ENCODE measurements around the gene IRF8.

Gene IRF8

DNA sequence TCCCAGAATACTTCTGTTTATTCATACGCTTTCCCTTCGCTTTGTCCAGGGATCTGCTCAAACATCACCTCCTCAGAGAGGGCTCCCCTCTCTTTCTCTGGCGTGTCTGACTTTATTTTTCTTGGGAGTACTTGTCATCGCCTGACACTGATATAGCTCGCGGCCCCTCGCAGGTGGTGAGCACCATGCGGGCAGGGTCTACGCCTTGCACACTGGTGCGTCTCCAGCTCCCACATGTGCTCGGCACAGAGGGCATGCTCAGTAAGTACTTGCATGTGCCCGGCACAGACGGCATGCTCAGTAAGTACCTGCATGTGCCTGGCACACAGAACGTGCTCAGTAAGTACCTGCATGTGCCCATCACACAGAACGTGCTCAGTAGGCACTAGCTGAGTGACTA lies 57.5 kb downstream of the IRF8 start:
- TF ChIP-seq, protein P1, sequence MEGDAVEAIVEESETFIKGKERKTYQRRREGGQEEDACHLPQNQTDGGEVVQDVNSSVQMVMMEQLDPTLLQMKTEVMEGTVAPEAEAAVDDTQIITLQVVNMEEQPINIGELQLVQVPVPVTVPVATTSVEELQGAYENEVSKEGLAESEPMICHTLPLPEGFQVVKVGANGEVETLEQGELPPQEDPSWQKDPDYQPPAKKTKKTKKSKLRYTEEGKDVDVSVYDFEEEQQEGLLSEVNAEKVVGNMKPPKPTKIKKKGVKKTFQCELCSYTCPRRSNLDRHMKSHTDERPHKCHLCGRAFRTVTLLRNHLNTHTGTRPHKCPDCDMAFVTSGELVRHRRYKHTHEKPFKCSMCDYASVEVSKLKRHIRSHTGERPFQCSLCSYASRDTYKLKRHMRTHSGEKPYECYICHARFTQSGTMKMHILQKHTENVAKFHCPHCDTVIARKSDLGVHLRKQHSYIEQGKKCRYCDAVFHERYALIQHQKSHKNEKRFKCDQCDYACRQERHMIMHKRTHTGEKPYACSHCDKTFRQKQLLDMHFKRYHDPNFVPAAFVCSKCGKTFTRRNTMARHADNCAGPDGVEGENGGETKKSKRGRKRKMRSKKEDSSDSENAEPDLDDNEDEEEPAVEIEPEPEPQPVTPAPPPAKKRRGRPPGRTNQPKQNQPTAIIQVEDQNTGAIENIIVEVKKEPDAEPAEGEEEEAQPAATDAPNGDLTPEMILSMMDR (IDR thresholded peaks at IDR 0.05; ENCODE audit: low read depth, low read length): no peak
- no peak overlapping the region for H3K4me3 ChIP-seq (ENCODE audit: low read depth, low read length)

- H3K4me3 ChIP-seq (ENCODE audit: low read depth, low read length): no peak overlapping the region
- TF ChIP-seq, protein P1 (IDR thresholded peaks at IDR 0.05; ENCODE audit: low read depth, low read length): no peak
Measured at GRCh38 chr16:85958731-85959130, 59.8 kb downstream of the IRF8 start.

GRCh38 chr16:85959686-85960085 lies 60.7 kb downstream of the IRF8 start:
- H3K4me3 ChIP-seq (ENCODE audit: low read depth, low read length): no peak overlapping the region
- TF ChIP-seq, protein P1 (IDR thresholded peaks at IDR 0.05; ENCODE audit: low read depth, low read length): no peak

DNA sequence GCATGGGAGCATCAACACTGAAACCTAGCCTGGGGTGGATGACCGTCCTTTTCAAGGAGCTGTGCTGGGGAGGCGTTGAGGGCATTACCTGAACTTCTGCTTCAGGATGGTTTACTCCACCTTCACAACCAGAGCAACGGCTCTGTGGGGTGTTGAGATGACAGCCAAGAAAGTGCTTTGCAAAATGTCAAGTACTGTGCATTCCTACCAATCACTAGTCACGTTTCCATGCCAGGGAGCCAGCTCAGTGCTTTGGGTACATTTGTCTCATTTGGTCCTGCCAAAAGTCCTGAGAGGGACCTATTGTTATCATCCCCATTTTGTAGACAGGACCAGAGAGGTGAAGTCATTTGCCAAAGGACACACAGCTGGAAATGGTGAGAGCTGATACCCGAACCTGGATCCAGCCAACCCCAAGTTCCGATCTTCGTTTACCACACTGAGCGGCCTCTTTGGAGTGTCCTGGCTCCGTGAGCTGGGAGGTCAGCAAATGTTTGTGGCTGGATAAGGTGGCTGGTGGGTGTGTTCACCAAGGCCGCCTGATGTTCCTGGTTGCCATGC lies 61.6 kb downstream of the IRF8 start:
- TF ChIP-seq, protein P1 (IDR thresholded peaks at IDR 0.05; ENCODE audit: low read depth, low read length): no peak
- no peak overlapping the region for H3K4me3 ChIP-seq (ENCODE audit: low read depth, low read length)

GRCh38 chr16:85961988-85962915 lies 63.3 kb downstream of the IRF8 start:
- TF ChIP-seq, protein P1 (IDR thresholded peaks at IDR 0.05; ENCODE audit: low read depth, low read length): no peak
- H3K4me3 ChIP-seq (ENCODE audit: low read depth, low read length): no peak overlapping the region

DNA sequence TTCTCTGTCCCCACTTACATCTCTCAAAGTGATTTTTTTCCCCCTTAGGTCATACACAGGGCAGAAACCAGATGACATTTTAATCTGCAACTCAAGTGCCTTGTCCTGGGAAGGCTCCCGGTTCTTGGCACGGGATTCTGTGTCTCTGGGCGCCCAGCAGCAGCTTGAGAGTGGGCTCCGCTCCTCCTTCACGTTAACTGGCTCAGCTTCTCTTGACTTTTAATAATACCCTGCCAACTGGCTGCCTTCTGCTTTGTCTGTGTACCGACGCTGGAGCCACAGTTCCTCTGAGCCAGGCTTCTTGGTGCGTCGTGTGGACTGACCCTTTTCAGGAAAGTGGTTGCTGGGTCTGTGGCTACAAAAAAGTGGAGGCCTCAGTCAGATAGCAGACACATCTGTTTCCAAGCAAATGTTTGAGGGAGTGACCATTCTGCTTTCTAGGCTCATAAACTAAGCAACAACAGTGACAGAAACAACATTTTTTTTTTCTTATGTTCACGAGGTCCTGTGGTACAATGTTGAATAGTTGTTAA lies 64.9 kb downstream of the IRF8 start:
- no peak overlapping the region for H3K4me3 ChIP-seq (ENCODE audit: low read depth, low read length)
- TF ChIP-seq, protein P1 (IDR thresholded peaks at IDR 0.05; ENCODE audit: low read depth, low read length): no peak

DNA sequence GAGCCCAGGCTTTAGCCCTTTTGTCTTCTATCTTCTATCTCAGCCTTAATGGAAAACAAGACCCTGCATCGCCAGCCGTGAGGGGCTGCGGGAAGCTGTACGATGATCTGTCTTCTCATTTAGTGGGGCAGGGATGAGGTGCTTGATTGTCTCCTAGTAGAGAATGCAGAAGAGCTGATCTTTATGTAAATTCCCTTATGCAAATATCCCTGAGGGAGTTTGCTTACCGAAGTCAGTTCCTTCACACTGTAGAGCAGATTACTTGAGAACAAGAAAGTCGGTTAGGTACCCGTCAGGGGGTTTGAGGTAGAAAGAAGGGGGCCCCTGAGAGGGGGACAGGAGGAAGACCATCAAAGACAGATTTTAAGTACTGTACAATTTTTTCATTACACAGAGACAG lies 66.2 kb downstream of the IRF8 start:
- TF ChIP-seq, protein P1 (IDR thresholded peaks at IDR 0.05; ENCODE audit: low read depth, low read length): no peak
- no peak overlapping the region for H3K4me3 ChIP-seq (ENCODE audit: low read depth, low read length)

Measured in WI38 (cell line).